ENCODE data around the gene MON1A.

MON1A gene

GRCh38 chr3:49864505-49864904 is 65.1 kb downstream of the MON1A start:
- H3K4me1 Mint-ChIP-seq (ENCODE audit: low read depth): no peaks in the 10 kb centered on the region
- H3K27me3 Mint-ChIP-seq: peaks cover 27% of the 10 kb centered on the region
- no peaks in the 10 kb centered on the region for H3K9me3 Mint-ChIP-seq
- H3K4me3 Mint-ChIP-seq: no peak overlapping the region
- no peak overlapping the region for H3K27ac Mint-ChIP-seq
- H3K36me3 Mint-ChIP-seq (ENCODE audit: low read depth): no peaks in the 10 kb centered on the region

- H3K9me3 Mint-ChIP-seq: no peaks in the 10 kb centered on the region
- H3K4me3 Mint-ChIP-seq: no peak overlapping the region
- no peaks in the 10 kb centered on the region for H3K36me3 Mint-ChIP-seq (ENCODE audit: low read depth)
- no peak overlapping the region for H3K27ac Mint-ChIP-seq
- peaks cover 4% of the 10 kb centered on the region for H3K27me3 Mint-ChIP-seq
- H3K4me1 Mint-ChIP-seq (ENCODE audit: low read depth): peaks cover 6% of the 10 kb centered on the region
These were observed 69.9 kb downstream of the MON1A start for GRCh38 chr3:49859576-49860305.

All from stimulated activated naive CD8-positive, alpha-beta T cell treated with anti-CD3 and anti-CD28 coated beads, Interleukin-15, Interleukin-2, amounts not matched to agents 100 ng/mL and 50 ng/mL, for 24 hours (primary cell).